ENCODE results near the gene PDCL3. TPM values are rescaled to one million over a fixed set of nuclear protein-coding genes. Genes with fewer than 3 reads are reported as not detected.

PDCL3 gene
- total RNA-seq, 2 donors from 2014 or later = 40.3 to 46.1 TPM

GRCh38 chr2:100606332-100606725, 43.5 kb downstream of the PDCL3 start:
- H3K27me3 Mint-ChIP-seq (ENCODE audit: insufficient read depth) = no peaks in the 10 kb centered on the region
- no peaks in the 10 kb centered on the region for H3K27me3 ChIP-seq (ENCODE audit: control insufficient read depth, insufficient read depth, low read length, poor library complexity, severe bottlenecking)
- no peaks in the 10 kb centered on the region for H3K9me3 Mint-ChIP-seq
- H3K36me3 ChIP-seq (ENCODE audit: control insufficient read depth, insufficient read depth, low read length) = no peaks in the 10 kb centered on the region
- no peak overlapping the region for H3K27ac ChIP-seq (ENCODE audit: low read depth, low read length)
- no peak overlapping the region for H3K4me3 ChIP-seq (ENCODE audit: low read length)
- H3K36me3 Mint-ChIP-seq (ENCODE audit: low read depth) = no peaks in the 10 kb centered on the region
- TF ChIP-seq, protein P1, sequence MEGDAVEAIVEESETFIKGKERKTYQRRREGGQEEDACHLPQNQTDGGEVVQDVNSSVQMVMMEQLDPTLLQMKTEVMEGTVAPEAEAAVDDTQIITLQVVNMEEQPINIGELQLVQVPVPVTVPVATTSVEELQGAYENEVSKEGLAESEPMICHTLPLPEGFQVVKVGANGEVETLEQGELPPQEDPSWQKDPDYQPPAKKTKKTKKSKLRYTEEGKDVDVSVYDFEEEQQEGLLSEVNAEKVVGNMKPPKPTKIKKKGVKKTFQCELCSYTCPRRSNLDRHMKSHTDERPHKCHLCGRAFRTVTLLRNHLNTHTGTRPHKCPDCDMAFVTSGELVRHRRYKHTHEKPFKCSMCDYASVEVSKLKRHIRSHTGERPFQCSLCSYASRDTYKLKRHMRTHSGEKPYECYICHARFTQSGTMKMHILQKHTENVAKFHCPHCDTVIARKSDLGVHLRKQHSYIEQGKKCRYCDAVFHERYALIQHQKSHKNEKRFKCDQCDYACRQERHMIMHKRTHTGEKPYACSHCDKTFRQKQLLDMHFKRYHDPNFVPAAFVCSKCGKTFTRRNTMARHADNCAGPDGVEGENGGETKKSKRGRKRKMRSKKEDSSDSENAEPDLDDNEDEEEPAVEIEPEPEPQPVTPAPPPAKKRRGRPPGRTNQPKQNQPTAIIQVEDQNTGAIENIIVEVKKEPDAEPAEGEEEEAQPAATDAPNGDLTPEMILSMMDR (conservative IDR thresholded peaks at IDR 0.05) = no peak
- whole genome bisulfite sequencing, 2 experiments (ENCODE audit: insufficient coverage in 1 of 2, insufficient read length in 1 of 2) = 90 to 92% methylated on average over 5 of the region's 5 CpGs
- no peaks in the 10 kb centered on the region for H3K9me3 ChIP-seq (ENCODE audit: control insufficient read depth, low read length)
- peaks cover 4% of the 10 kb centered on the region for H3K4me1 ChIP-seq (ENCODE audit: control insufficient read depth, insufficient read depth, low read length)
- DNase-seq = no peak
- H3K9ac ChIP-seq (ENCODE audit: extremely low read depth, low read length, poor library complexity, severe bottlenecking) = no peak overlapping the region
- H3K4me3 Mint-ChIP-seq = no peak overlapping the region
- no peak overlapping the region for H3K27ac Mint-ChIP-seq
- H3K4me1 Mint-ChIP-seq = peaks cover 12% of the 10 kb centered on the region

GRCh38 chr2:100606726-100607343, 44.0 kb downstream of the PDCL3 start:
- peak; percentile 82 for DNase-seq
- WGBS, 2 experiments (ENCODE audit: insufficient coverage in 1 of 2, insufficient read length in 1 of 2) = 68 to 70% methylated on average over 9 to 14 of the region's 14 CpGs

DNA sequence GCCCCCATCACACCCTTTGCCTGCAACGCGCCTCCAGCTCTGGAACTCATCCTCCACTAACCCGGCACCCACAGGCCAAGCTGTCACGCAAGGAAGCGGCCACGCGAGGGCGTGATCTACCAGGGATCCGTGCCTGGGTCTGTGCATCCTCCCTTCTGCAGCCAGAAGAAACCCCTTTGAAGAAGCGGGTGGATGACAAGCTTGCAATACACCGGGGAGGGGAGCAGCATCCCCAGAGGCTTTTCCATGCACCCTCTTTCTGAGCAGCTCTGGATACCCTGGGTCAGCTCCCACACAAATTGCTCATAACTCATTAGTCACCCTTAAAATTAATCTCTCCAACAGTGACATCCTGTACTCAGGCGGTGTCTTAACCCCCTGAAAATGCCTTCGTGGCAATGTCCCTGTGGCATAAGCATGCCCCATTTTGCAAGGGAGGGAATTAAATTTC, 47.6 kb downstream of the PDCL3 start:
- peak; percentile 90 for DNase-seq
- no peaks in the 10 kb centered on the region for H3K36me3 ChIP-seq (ENCODE audit: control insufficient read depth, insufficient read depth, low read length)
- Mint-ChIP-seq H3K9me3 (no peaks in the 10 kb centered on the region), H3K4me1 (no peaks in the 10 kb centered on the region), H3K4me3 (no peak overlapping the region), H3K27me3 (ENCODE audit: insufficient read depth) (no peaks in the 10 kb centered on the region), H3K27ac (no peak overlapping the region), H3K36me3 (ENCODE audit: low read depth) (no peaks in the 10 kb centered on the region)
- no peak overlapping the region for H3K9ac ChIP-seq (ENCODE audit: extremely low read depth, low read length, poor library complexity, severe bottlenecking)
- no peaks in the 10 kb centered on the region for H3K27me3 ChIP-seq (ENCODE audit: control insufficient read depth, insufficient read depth, low read length, poor library complexity, severe bottlenecking)
- no peaks in the 10 kb centered on the region for H3K4me1 ChIP-seq (ENCODE audit: control insufficient read depth, insufficient read depth, low read length)
- no peak overlapping the region for H3K27ac ChIP-seq (ENCODE audit: low read depth, low read length)
- TF ChIP-seq, protein P1 (conservative IDR thresholded peaks at IDR 0.05) = peak; percentile 72
- no peak overlapping the region for H3K4me3 ChIP-seq (ENCODE audit: low read length)
- H3K9me3 ChIP-seq (ENCODE audit: control insufficient read depth, low read length) = no peaks in the 10 kb centered on the region
- 45 to 56% methylated on average over 3 to 13 of the region's 13 CpGs for WGBS, 2 experiments (ENCODE audit: insufficient coverage in 1 of 2, insufficient read length in 1 of 2)

More at GRCh38 chr2:100606726-100607343, 44.0 kb downstream of the PDCL3 start:
- Histone ChIP-seq H3K27ac (ENCODE audit: low read depth, low read length) (no peak overlapping the region), H3K9ac (ENCODE audit: extremely low read depth, low read length, poor library complexity, severe bottlenecking) (no peak overlapping the region), H3K4me1 (ENCODE audit: control insufficient read depth, insufficient read depth, low read length) (peaks cover 4% of the 10 kb centered on the region), H3K36me3 (ENCODE audit: control insufficient read depth, insufficient read depth, low read length) (no peaks in the 10 kb centered on the region), H3K27me3 (ENCODE audit: control insufficient read depth, insufficient read depth, low read length, poor library complexity, severe bottlenecking) (no peaks in the 10 kb centered on the region), H3K4me3 (ENCODE audit: low read length) (no peak overlapping the region), H3K9me3 (ENCODE audit: control insufficient read depth, low read length) (no peaks in the 10 kb centered on the region)
- H3K9me3 Mint-ChIP-seq = no peaks in the 10 kb centered on the region
- H3K4me1 Mint-ChIP-seq = peaks cover 8% of the 10 kb centered on the region
- H3K27me3 Mint-ChIP-seq (ENCODE audit: insufficient read depth) = no peaks in the 10 kb centered on the region
- H3K27ac Mint-ChIP-seq = no peak overlapping the region
- H3K36me3 Mint-ChIP-seq (ENCODE audit: low read depth) = no peaks in the 10 kb centered on the region
- H3K4me3 Mint-ChIP-seq = no peak overlapping the region
- TF ChIP-seq, protein P1 (conservative IDR thresholded peaks at IDR 0.05) = peak; percentile 90

Data from endodermal cell (in vitro differentiated cells).